HepG2 (cell line): ENCODE results near the gene VKORC1. TPM values are rescaled to one million over a fixed set of nuclear protein-coding genes. Genes with fewer than 3 reads are reported as not detected.
A peak's percentile ranks its signal among the peaks of the same experiment; 100 is the strongest.

ENCODE experiments used
- ARID3A ChIP-seq: IDR thresholded peaks from 2 replicates; pipeline ENCODE4 v1.6.1; 2012; ENCODE audit warnings: low read depth, low read length, improper control_type of control experiment
- BHLHE40 ChIP-seq: IDR thresholded peaks from 2 replicates; pipeline ENCODE4 v1.6.1; 2011; ENCODE audit warnings: low read length, improper control_type of control experiment
- CBX1 ChIP-seq: IDR thresholded peaks from one replicate; pipeline ENCODE4 v1.6.1; 2016; ENCODE audit warnings: antibody characterized with exemption, low read depth
- DNMT1 ChIP-seq: sonication (generic); formaldehyde crosslinking; IDR thresholded peaks from 2 replicates; pipeline ENCODE4 v1.5.1; 2020; ENCODE audit warnings: mild to moderate bottlenecking, missing genetic modification reagents
- EEA1 ChIP-seq: sonication (generic); formaldehyde crosslinking; IDR thresholded peaks from 2 replicates; pipeline ENCODE4 v1.5.1; 2020; ENCODE audit warnings: mild to moderate bottlenecking, missing genetic modification reagents, borderline replicate concordance
- EHMT2 ChIP-seq: fragments of 200-600 bp; sonication (generic); IDR thresholded peaks from 2 replicates; pipeline ENCODE4 v1.7.0; 2017; ENCODE audit warnings: antibody characterized with exemption, low read depth, low read length, borderline replicate concordance
- MEIS1 ChIP-seq: sonication (generic); formaldehyde crosslinking; IDR thresholded peaks from 2 replicates; pipeline ENCODE4 v1.9.0; 2021; ENCODE audit warnings: mild to moderate bottlenecking, missing genetic modification reagents, moderate library complexity, borderline replicate concordance
- PHF5A ChIP-seq: IDR thresholded peaks from one replicate; pipeline ENCODE4 v1.6.1; 2018; ENCODE audit warnings: low read depth, missing genetic modification reagents; ENCODE audit not compliant: unreplicated experiment
- TRIM24 ChIP-seq: sonication (generic); formaldehyde crosslinking; IDR thresholded peaks from 2 replicates; pipeline ENCODE4 v1.8.0; 2022; ENCODE audit warnings: mild to moderate bottlenecking, missing genetic modification reagents
- ZBTB37 ChIP-seq: sonication (generic); formaldehyde crosslinking; IDR thresholded peaks from 2 replicates; pipeline ENCODE4 v1.4.0; 2020; ENCODE audit warnings: mild to moderate bottlenecking, missing genetic modification reagents
- ZNF318 ChIP-seq: sonication (generic); formaldehyde crosslinking; IDR thresholded peaks from 2 replicates; pipeline ENCODE4 v1.4.0; 2020; ENCODE audit warnings: mild to moderate bottlenecking, missing genetic modification reagents
- ZNF382 ChIP-seq: sonication (generic); formaldehyde crosslinking; IDR thresholded peaks from 2 replicates; pipeline ENCODE4 v1.5.0; 2020; ENCODE audit warnings: missing genetic modification reagents, mild to moderate bottlenecking, borderline replicate concordance
- ZNF460 ChIP-seq: sonication (generic); formaldehyde crosslinking; IDR thresholded peaks from 2 replicates; pipeline ENCODE4 v1.5.1; 2020; ENCODE audit warnings: missing genetic modification reagents, mild to moderate bottlenecking, borderline replicate concordance
- ZNF530 ChIP-seq: sonication (generic); formaldehyde crosslinking; IDR thresholded peaks from 2 replicates; pipeline ENCODE4 v1.5.0; 2020; ENCODE audit warnings: low read depth, mild to moderate bottlenecking, missing genetic modification reagents
- ZNF552 ChIP-seq: sonication (generic); formaldehyde crosslinking; IDR thresholded peaks from 2 replicates; pipeline ENCODE4 v1.9.0; 2022; ENCODE audit warnings: missing genetic modification reagents, mild to moderate bottlenecking, borderline replicate concordance
- ZNF616 ChIP-seq: sonication (generic); formaldehyde crosslinking; IDR thresholded peaks from 2 replicates; pipeline ENCODE4 v1.5.0; 2020; ENCODE audit warnings: low read depth, mild to moderate bottlenecking, missing genetic modification reagents
- ZNF703 ChIP-seq: sonication (generic); formaldehyde crosslinking; IDR thresholded peaks from 2 replicates; pipeline ENCODE4 v1.5.1; 2020; ENCODE audit warnings: missing genetic modification reagents, mild to moderate bottlenecking, moderate library complexity, borderline replicate concordance
- polyA plus RNA-seq, 8 experiments: library from polyadenylated mRNA; depleted of rRNA in 3 of 8; stranded (reverse) in 7 of 8; unstranded in 1 of 8; fragments of >200 nt; fragmentation: Illumina TruSeq in 4 of 8; extraction: Trizol in 4 of 8; gene quantifications; 2 replicates each; pipeline versions ENCODE4 v1.2.1 to v1.2.3, GENCODE V29; 2011 to 2016; ENCODE audit warnings: low read depth in 4 of 8, missing spikeins in 1 of 8, mixed read lengths in 1 of 8; ENCODE audit not compliant: insufficient read depth in 1 of 8
- total RNA-seq, 5 experiments: library from RNA; depleted of rRNA; stranded (reverse); fragments of >200 nt; fragmentation: Illumina TruSeq; extraction: Trizol; gene quantifications; 2 replicates each; pipeline ENCODE4 v1.2.3, GENCODE V29; 2016; ENCODE audit warnings: low read depth in 1 of 5

Gene VKORC1
- total and polyA plus RNA-seq, 2 of the 13 experiments (the other 11 are each of a cell fraction or from before 2014, with no cell fraction given): 141 to 615 TPM

- peak; percentile 91; the same call in 1 of the 2 replicates for TF ChIP-seq ZNF318 (CRISPR knock-in tag)
- TF ChIP-seq BHLHE40: no peak
- TF ChIP-seq ZNF460 (CRISPR knock-in tag): no peak
- no peak for TF ChIP-seq DNMT1 (CRISPR knock-in tag)
- no peak for TF ChIP-seq ZNF616 (CRISPR knock-in tag)
- TF ChIP-seq EHMT2: no peak
- TF ChIP-seq ZBTB37: no peak; the same call in 1 of the 2 replicates
- TF ChIP-seq MEIS1 (CRISPR knock-in tag): peak; percentile 88; the same call in 1 of the 2 replicates
- TF ChIP-seq ZNF530 (CRISPR knock-in tag): no peak
- TF ChIP-seq PHF5A (CRISPR knock-in tag): peak; percentile 82
- no peak for TF ChIP-seq EEA1
- no peak for TF ChIP-seq ZNF382 (CRISPR knock-in tag)
- TF ChIP-seq ZNF703 (CRISPR knock-in tag): no peak
- TF ChIP-seq TRIM24 (CRISPR knock-in tag): no peak
- peak; percentile 25 for TF ChIP-seq CBX1
- TF ChIP-seq ARID3A: no peak; the same call in 1 of the 2 replicates
- no peak; the same call in 1 of the 2 replicates for TF ChIP-seq ZNF552
These were observed 20.4 kb downstream of the VKORC1 start, which contains the start of the genes ZNF646 and ZNF668 (continued) for GRCh38 chr16:31073970-31074813.
